Activated naive CD4-positive, alpha-beta T cell treated with anti-CD3 and anti-CD28 coated beads, Interleukin-2, amount 50 U/mL, for 72 hours (primary cell): ENCODE measurements around the gene KIAA1614. TPM values are rescaled to one million over a fixed set of nuclear protein-coding genes. Genes with fewer than 3 reads are reported as not detected.

Experiments
- ATAC-seq, 2 donors: fragments of 150-1000 bp; cut with Tn5 transposase; 2 replicates each; pipeline ENCODE4 v1.10.0; 2021; ENCODE audit warnings: mild to moderate bottlenecking in 2 of 2, moderate library complexity in 2 of 2
- DNase-seq, 2 donors: peaks; one replicate each; pipeline ENCODE4 v3.0.0; 2021 to 2022; ENCODE audit warnings: low spot score in 2 of 2
- H3K27ac Mint-ChIP-seq, 2 donors: one replicate each; pipeline ENCODE4 v1.8.0; 2022; ENCODE audit warnings: mild to moderate bottlenecking in 2 of 2, mixed read lengths in 2 of 2
- H3K36me3 Mint-ChIP-seq, 2 donors: one replicate each; pipeline ENCODE4 v1.8.0; 2022; ENCODE audit warnings: mixed read lengths in 2 of 2
- H3K9me3 Mint-ChIP-seq, 2 donors: one replicate each; pipeline ENCODE4 v1.8.0; 2022; ENCODE audit warnings: mixed read lengths in 2 of 2
- total RNA-seq, 2 donors: library from RNA; stranded (reverse); gene quantifications; one replicate each; pipeline ENCODE4 v1.2.3, GENCODE V29; 2022

KIAA1614 gene
- total RNA-seq, 2 donors from 2014 or later = 0.05 to 0.31 TPM

- ATAC-seq = peak; percentile 98
- peak; percentile 46 to 62 for DNase-seq
- Mint-ChIP-seq H3K27ac (peak overlapping the region; percentile 46 to 70), H3K9me3 (no peaks in the 10 kb centered on the region), H3K36me3 (peaks cover 19 to 20% of the 10 kb centered on the region in 2 donors)
Measured at GRCh38 chr1:180981596-180982387, 69.1 kb downstream of the KIAA1614 start.

- ATAC-seq = no peak
- peaks cover 16 to 20% of the 10 kb centered on the region in 2 donors for H3K36me3 Mint-ChIP-seq
- DNase-seq = no peak
- no peaks in the 10 kb centered on the region for H3K9me3 Mint-ChIP-seq
- H3K27ac Mint-ChIP-seq = peak overlapping the region in 1 of 2 donors; percentile 70
Measured at GRCh38 chr1:180982422-180982821, 69.7 kb downstream of the KIAA1614 start.

- ATAC-seq (no peak), DNase-seq (no peak)
- peaks cover 8 to 31% of the 10 kb centered on the region in 2 donors for H3K36me3 Mint-ChIP-seq
Measured at GRCh38 chr1:180988253-180988752, 75.6 kb downstream of the KIAA1614 start.

GRCh38 chr1:180994262-180994661 is 81.6 kb downstream of the KIAA1614 start:
- DNase-seq = no peak
- no peak overlapping the region for H3K27ac Mint-ChIP-seq
- peak; percentile 86 to 89 for ATAC-seq
- no peaks in the 10 kb centered on the region for H3K9me3 Mint-ChIP-seq
- H3K36me3 Mint-ChIP-seq = peaks cover 6 to 30% of the 10 kb centered on the region in 2 donors

More at GRCh38 chr1:180988253-180988752, 75.6 kb downstream of the KIAA1614 start:
- Mint-ChIP-seq H3K27ac (no peak overlapping the region), H3K9me3 (no peaks in the 10 kb centered on the region)

- DNase-seq = no peak
- Mint-ChIP-seq H3K27ac (no peak overlapping the region), H3K36me3 (peaks cover 27% of the 10 kb centered on the region in 2 donors), H3K9me3 (no peaks in the 10 kb centered on the region)
- ATAC-seq = no peak
Measured at GRCh38 chr1:180997843-180998504, 85.3 kb downstream of the KIAA1614 start.

Other genes starting within 250 kb of the KIAA1614 start
- 10 to 100 TPM; 18.7 to 20.3 TPM for gene STX6, start 110.0 kb downstream of the KIAA1614 start, total RNA-seq
- 10 to 100 TPM; 13.5 to 27.4 TPM for gene MR1, start 121.1 kb downstream of the KIAA1614 start, total RNA-seq
- gene IER5, start 175.8 kb downstream of the KIAA1614 start, total RNA-seq = 10 to 100 TPM; 20.3 to 68.4 TPM